Measurements from ENCODE around the gene MIPOL1. TPM values are rescaled to one million over a fixed set of nuclear protein-coding genes. Genes with fewer than 3 reads are reported as not detected.
"Not testable (repeated sequence)": the region's sequence is repeated elsewhere in the genome, so short reads cannot be mapped to it uniquely, and the experiment has no call there.

Gene MIPOL1
- total RNA-seq, 2 donors from 2014 or later = 8.6 to 27.0 TPM

- DNase-seq = no peak
- H3K27me3 ChIP-seq = no peaks in the 10 kb centered on the region
- ATAC-seq = no peak
- H3K36me3 ChIP-seq (replicated peaks in 1 of 2; ENCODE audit: insufficient read depth in 1 of 2, low read depth in 2 of 2) = no peaks in the 10 kb centered on the region
- intact Hi-C loops (cut with DNase I) = no loop called here
- WGBS, 2 donors = 97 to 100% methylated on average over 1 of the region's 1 CpG
- H3K4me1 ChIP-seq = no peaks in the 10 kb centered on the region
- TF ChIP-seq, protein P1, sequence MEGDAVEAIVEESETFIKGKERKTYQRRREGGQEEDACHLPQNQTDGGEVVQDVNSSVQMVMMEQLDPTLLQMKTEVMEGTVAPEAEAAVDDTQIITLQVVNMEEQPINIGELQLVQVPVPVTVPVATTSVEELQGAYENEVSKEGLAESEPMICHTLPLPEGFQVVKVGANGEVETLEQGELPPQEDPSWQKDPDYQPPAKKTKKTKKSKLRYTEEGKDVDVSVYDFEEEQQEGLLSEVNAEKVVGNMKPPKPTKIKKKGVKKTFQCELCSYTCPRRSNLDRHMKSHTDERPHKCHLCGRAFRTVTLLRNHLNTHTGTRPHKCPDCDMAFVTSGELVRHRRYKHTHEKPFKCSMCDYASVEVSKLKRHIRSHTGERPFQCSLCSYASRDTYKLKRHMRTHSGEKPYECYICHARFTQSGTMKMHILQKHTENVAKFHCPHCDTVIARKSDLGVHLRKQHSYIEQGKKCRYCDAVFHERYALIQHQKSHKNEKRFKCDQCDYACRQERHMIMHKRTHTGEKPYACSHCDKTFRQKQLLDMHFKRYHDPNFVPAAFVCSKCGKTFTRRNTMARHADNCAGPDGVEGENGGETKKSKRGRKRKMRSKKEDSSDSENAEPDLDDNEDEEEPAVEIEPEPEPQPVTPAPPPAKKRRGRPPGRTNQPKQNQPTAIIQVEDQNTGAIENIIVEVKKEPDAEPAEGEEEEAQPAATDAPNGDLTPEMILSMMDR (IDR thresholded peaks at IDR 0.05) = no peak
- TF ChIP-seq POLR2A (IDR thresholded peaks at IDR 0.05) = no peak
- no peak overlapping the region for H3K4me3 ChIP-seq
- H3K9me3 ChIP-seq = no peaks in the 10 kb centered on the region
- no peak overlapping the region for H3K27ac ChIP-seq
Measured at GRCh38 chr14:37553935-37554550, 356.3 kb downstream of the MIPOL1 start.

- 95% methylated on average over 14 of the region's 33 CpGs; no CpG with 5 or more reads in 1 of the 2 donors for WGBS, 2 donors
- H3K4me3 ChIP-seq; intact Hi-C loops (cut with DNase I); H3K27me3 ChIP-seq; DNase-seq; H3K27ac ChIP-seq; ATAC-seq; H3K4me1 ChIP-seq; H3K36me3 ChIP-seq (replicated peaks in 1 of 2; ENCODE audit: insufficient read depth in 1 of 2, low read depth in 2 of 2); H3K9me3 ChIP-seq: not testable (repeated sequence)
Measured at GRCh38 chr14:37555596-37555995, 357.9 kb downstream of the MIPOL1 start.

DNA sequence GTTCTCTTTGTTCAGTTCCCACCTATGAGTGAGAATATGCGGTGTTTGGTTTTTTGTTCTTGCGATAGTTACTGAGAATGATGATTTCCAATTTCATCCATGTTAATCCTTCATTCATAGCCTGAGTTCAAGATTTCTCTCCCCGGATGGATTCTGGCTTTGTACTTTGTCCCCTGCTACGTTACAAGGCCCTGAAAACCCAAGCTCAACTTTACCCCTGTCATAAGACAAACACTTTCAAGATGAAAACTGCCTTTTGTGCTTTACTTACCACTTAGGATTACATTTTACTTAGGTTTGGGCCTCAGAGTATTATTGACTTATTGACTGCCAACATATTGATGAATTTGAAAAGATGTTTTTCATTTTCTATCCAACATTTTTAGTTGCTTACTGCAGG lies 361.0 kb downstream of the MIPOL1 start:
- DNase-seq = no peak
- Histone ChIP-seq H3K27ac (no peak overlapping the region), H3K4me3 (no peak overlapping the region), H3K36me3 (replicated peaks in 1 of 2; ENCODE audit: insufficient read depth in 1 of 2, low read depth in 2 of 2) (no peaks in the 10 kb centered on the region), H3K9me3 (no peaks in the 10 kb centered on the region), H3K4me1 (no peaks in the 10 kb centered on the region), H3K27me3 (no peaks in the 10 kb centered on the region)
- intact Hi-C loops (cut with DNase I) = no loop called here
- WGBS, 2 donors = 91 to 92% methylated on average over 4 of the region's 4 CpGs
- ATAC-seq = no peak
- TF ChIP-seq, protein P1 (IDR thresholded peaks at IDR 0.05) = no peak
- no peak for TF ChIP-seq POLR2A (IDR thresholded peaks at IDR 0.05)

DNA sequence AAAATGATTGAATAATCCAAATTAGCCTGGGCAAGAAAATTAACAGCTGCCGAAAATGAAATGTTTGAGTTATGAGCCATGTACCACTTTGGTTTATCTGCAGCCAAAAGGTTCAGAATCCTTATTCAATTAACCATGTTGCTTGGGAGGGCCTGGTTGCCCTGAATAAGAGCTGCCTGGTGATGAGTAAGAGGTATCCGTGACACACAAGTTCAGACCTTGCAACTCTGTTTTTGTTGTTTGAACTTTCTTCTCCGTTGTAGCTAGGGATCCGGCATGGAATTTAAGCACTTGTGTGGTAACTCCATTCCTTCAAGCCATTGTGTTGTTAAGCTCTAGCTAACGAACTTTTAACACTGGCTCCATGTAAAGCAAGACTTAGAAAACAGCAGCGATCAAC lies 361.6 kb downstream of the MIPOL1 start:
- Histone ChIP-seq H3K4me3 (no peak overlapping the region), H3K4me1 (no peaks in the 10 kb centered on the region), H3K9me3 (no peaks in the 10 kb centered on the region), H3K27me3 (no peaks in the 10 kb centered on the region), H3K27ac (no peak overlapping the region), H3K36me3 (replicated peaks in 1 of 2; ENCODE audit: insufficient read depth in 1 of 2, low read depth in 2 of 2) (no peaks in the 10 kb centered on the region)
- DNase-seq = no peak
- 80 to 84% methylated on average over 6 of the region's 6 CpGs for WGBS, 2 donors
- no peak for TF ChIP-seq POLR2A (IDR thresholded peaks at IDR 0.05)
- TF ChIP-seq, protein P1 (IDR thresholded peaks at IDR 0.05) = no peak
- intact Hi-C loops (cut with DNase I) = no loop called here
- no peak for ATAC-seq

GRCh38 chr14:37563189-37563588 lies 365.5 kb downstream of the MIPOL1 start:
- WGBS, 2 donors = 79 to 81% methylated on average over 2 of the region's 2 CpGs
- no peak for ATAC-seq

DNA sequence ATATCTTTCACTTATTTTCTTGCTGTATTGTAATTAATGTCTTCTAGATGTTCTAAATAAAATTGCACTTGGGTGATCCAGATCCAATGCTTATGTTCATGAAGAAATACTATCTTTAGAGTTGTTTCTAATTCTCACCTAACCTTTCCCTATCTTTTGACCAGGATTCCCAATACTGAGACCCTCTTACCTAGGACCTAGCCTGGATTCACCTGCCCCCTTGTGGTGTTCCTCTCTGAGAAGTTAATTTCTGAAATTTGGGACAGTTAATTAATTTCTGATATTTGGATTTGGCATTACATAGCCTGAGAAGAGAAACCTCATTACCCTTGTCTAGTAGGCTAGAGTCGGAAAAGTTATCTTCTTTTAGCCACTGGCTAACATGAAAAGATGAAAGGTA lies 367.8 kb downstream of the MIPOL1 start:
- no peak for ATAC-seq
- WGBS, 2 donors = 81 to 96% methylated on average over 1 of the region's 1 CpG

More at GRCh38 chr14:37563189-37563588, 365.5 kb downstream of the MIPOL1 start:
- Histone ChIP-seq H3K27ac (no peak overlapping the region), H3K4me3 (no peak overlapping the region), H3K9me3 (no peaks in the 10 kb centered on the region), H3K36me3 (replicated peaks in 1 of 2; ENCODE audit: insufficient read depth in 1 of 2, low read depth in 2 of 2) (no peaks in the 10 kb centered on the region), H3K4me1 (peaks cover 12% of the 10 kb centered on the region), H3K27me3 (no peaks in the 10 kb centered on the region)
- no peak for TF ChIP-seq POLR2A (IDR thresholded peaks at IDR 0.05)
- DNase-seq = no peak
- intact Hi-C loops (cut with DNase I) = no loop called here

More for the DNA sequence above, 367.8 kb downstream of the MIPOL1 start:
- no peak for DNase-seq
- intact Hi-C loops (cut with DNase I) = no loop called here
- TF ChIP-seq, protein P1 (IDR thresholded peaks at IDR 0.05) = peak in 2 of 7 experiments; percentile 8 to 18
- TF ChIP-seq POLR2A (IDR thresholded peaks at IDR 0.05) = no peak
- Histone ChIP-seq H3K9me3 (no peaks in the 10 kb centered on the region), H3K27me3 (no peaks in the 10 kb centered on the region), H3K27ac (no peak overlapping the region), H3K4me1 (peaks cover 12% of the 10 kb centered on the region), H3K36me3 (replicated peaks in 1 of 2; ENCODE audit: insufficient read depth in 1 of 2, low read depth in 2 of 2) (no peaks in the 10 kb centered on the region), H3K4me3 (no peak overlapping the region)
